Measurements from ENCODE around the gene ACOD1. TPM values are rescaled to one million over a fixed set of nuclear protein-coding genes. Genes with fewer than 3 reads are reported as not detected.

Gene ACOD1
- not detected in 2 replicates for total RNA-seq

DNA sequence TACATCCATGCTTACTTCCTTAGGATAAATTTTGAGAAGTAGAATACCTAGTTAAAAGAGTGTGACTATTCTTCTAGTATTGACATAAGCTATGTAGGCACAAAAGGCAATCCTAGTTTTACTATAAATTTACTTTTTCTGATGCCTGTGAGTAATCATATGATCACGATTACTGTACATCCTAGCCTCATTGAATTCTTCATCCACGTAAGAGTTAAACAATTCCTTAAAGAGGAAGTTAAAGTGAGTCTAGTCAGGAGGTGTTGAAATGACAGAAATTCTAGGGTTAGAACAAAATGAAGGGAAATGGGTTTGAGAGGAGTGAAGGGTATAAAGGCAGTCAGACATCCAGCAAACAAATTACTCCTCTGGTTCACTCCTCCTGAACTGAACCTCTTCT is at the start of gene ACOD1:
ACOD1 (plus strand) TSS at position 363 of the 400 bp plus-strand sequence. CDS start 48 bp downstream, outside the sequence.

DNA sequence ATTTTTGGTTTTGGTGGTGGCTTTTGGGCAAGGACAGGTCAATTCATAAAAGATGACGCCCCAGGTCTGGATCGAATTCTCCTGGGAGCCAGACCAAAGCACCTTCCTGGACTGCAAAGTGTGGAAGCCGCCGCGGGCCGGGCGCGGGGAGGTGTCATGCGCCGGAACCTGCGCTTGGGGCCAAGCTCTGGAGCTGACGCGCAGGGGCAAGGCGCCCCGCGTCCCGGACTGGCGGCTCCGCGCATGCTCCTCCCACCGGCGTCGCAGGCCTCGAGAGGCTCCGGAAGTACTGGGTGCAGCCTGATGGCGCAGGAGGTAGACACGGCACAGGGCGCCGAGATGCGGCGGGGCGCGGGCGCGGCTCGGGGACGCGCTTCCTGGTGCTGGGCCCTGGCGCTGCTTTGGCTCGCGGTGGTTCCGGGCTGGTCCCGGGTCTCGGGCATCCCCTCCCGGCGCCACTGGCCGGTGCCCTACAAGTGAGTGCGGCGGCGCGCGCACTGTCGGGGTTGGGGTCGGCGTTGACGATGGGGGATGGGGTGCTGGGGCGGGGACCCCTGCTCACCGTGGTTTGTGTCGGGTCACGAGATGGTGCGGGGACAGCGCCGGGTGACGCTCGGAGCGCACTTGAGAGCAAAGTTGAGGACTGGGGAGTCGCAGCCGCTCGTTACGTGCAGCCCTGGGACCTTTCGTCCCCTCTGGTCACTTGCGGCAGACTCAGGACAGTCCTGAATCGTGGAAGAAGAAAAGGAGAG is 43.7 kb downstream of the ACOD1 start, which contains the start of gene CLN5:
CLN5 (plus strand) TSS at position 286 of the 752 bp plus-strand sequence; CDS start at position 304, 18 bp downstream.

Other genes starting within 250 kb of the ACOD1 start
- gene KCTD12, start 62.1 kb upstream of the ACOD1 start, total RNA-seq, result 11.2 and 79.5 TPM in 2 replicates
- gene CLN5, start 43.6 kb downstream of the ACOD1 start, total RNA-seq, result 24.5 and 27.8 TPM in 2 replicates
- gene FBXL3, start 78.6 kb downstream of the ACOD1 start, total RNA-seq, result 38.3 and 69.7 TPM in 2 replicates

Data from placental pericyte (primary cell).